HG02678 (cell line): ENCODE results near the gene ZNF579.
"Not testable (repeated sequence)": the region's sequence is repeated elsewhere in the genome, so short reads cannot be mapped to it uniquely, and the experiment has no call there.

ENCODE experiments used
- ATAC-seq: cut with Tn5 transposase; IDR thresholded peaks from one replicate; pipeline ENCODE4 v1.9.1; 2021; ENCODE audit warnings: mild to moderate bottlenecking, moderate library complexity; ENCODE audit not compliant: unreplicated experiment

Gene ZNF579

GRCh38 chr19:55594996-55595545, 14.4 kb upstream of the ZNF579 start:
- no peak for ATAC-seq

- no peak for ATAC-seq
These were observed 12.6 kb upstream of the ZNF579 start for GRCh38 chr19:55593096-55593772.

GRCh38 chr19:55592391-55593090, 11.9 kb upstream of the ZNF579 start:
- no peak for ATAC-seq

GRCh38 chr19:55591555-55591954, 10.9 kb upstream of the ZNF579 start:
- ATAC-seq, result no peak

- ATAC-seq, result no peak
These were observed 10.0 kb upstream of the ZNF579 start for GRCh38 chr19:55590617-55591016.

- no peak for ATAC-seq
These were observed 9.5 kb upstream of the ZNF579 start for GRCh38 chr19:55590109-55590508.

- no peak for ATAC-seq
These were observed 8.1 kb upstream of the ZNF579 start for GRCh38 chr19:55588738-55589137.

- ATAC-seq, result peak; percentile 88
These were observed 6.5 kb upstream of the ZNF579 start for GRCh38 chr19:55586976-55587668.

- no peak for ATAC-seq
These were observed 5.2 kb upstream of the ZNF579 start for GRCh38 chr19:55585658-55586339.

GRCh38 chr19:55584871-55585270, 4.2 kb upstream of the ZNF579 start:
- no peak for ATAC-seq

- not testable (repeated sequence) for ATAC-seq
These were observed 3.2 kb upstream of the ZNF579 start for GRCh38 chr19:55583897-55584296.

GRCh38 chr19:55582284-55582683, 1.6 kb upstream of the ZNF579 start:
- not testable (repeated sequence) for ATAC-seq

GRCh38 chr19:55581823-55582223, 1.2 kb upstream of the ZNF579 start:
- ATAC-seq, result no peak

GRCh38 chr19:55581145-55581822, 636 bp upstream of the ZNF579 start:
- peak; percentile 5 for ATAC-seq

- ATAC-seq, result peak; percentile 29
These were observed 654 bp downstream of the ZNF579 start for GRCh38 chr19:55579766-55580621.

- ATAC-seq, result no peak
These were observed 1.6 kb downstream of the ZNF579 start for GRCh38 chr19:55578761-55579747.

- ATAC-seq, result no peak
These were observed 2.5 kb downstream of the ZNF579 start for GRCh38 chr19:55578031-55578760.

GRCh38 chr19:55576746-55577145, 3.9 kb downstream of the ZNF579 start:
- no peak for ATAC-seq
